Fibroblast of peridontal ligament (primary cell): ENCODE measurements around the gene MBTPS1.
A peak's percentile ranks its signal among the peaks of the same experiment; 100 is the strongest.

Experiments used
- DNase-seq: peaks from one replicate; pipeline ENCODE4 v3.0.0-alpha.2; 2010; ENCODE audit errors: extremely low read depth

The MBTPS1 gene

DNA sequence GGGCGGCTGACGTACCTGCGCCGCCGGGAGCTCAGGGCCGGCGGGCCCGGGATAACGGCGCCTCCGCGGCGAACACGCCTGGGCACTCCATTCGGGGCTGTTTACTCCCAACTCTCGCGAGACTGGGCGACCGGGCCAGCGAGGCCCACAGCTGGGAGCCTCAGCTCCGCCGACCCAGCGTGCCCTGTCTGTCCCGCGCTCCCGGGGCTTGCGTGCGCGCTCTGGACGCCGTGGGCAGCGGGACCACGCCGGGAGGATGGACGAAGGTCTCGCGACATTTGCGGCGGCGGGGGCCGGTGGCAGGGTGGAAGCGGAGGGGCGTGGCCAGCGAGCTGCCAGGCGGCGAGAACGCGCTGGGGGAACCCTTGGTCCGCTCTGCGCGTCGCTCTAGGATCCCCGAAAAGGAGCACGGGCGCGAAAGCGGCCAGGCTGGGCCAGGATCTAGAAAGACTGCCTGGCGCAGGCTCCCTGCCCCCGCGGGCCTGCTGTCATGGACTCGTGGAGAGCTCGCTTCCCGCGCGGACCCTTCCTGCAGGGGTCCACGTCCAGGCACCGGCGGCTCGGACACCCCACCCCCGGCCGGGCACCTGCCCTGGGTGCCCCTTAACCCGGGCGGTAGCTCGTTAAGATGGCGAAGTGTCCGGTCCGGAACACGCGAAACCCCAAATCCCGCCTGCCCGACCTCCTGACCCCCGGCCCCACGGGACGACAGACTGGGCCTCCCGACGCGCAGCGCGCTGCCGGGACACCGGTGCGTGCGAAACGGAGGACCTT is at the start of gene MBTPS1:
TSS of gene MBTPS1 (minus strand) at position 223 of the 774 bp plus-strand sequence. CDS start 15,159 bp downstream, outside the sequence.
- DNase-seq = peak; percentile 95

DNA sequence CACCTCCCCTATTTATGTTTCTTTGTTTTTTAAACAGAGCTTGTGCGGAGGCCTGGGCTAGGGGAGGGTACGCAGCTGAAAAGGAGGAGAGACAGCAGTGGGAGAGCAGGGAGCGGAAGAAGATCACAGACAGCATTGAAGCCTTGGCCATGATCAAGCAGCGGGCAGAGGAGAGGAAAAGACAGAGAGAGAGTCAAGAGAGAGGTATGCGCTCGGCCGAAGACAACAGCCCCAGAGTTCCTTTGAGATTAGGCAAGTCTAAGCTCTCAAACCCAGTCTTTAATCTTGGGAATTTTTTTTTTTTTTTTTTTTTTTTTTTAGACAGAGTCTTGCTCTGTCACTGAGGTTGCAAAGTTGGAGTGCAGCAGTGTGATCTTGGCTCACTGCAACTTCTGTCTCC is 49.0 kb upstream of the MBTPS1 start:
- DNase-seq = no peak

DNA sequence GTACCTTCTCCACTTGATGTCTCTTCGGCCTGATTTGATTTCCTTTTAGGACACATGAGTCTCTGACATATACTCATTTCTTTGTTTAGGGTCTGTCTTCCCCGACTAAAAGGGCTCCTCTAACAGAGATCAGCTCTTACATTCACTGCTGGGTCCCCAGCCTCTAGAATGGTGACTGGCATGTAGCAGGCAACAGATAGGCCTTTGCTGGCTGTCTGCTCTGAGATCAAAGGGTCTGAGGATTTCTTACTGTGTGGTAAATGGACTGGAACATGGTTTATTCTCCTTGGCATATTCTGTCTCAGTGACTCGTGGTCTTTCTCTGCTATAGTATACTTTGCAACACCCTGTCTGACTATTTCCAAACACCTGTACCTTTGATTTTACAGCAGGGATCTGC is 45.1 kb upstream of the MBTPS1 start:
- DNase-seq = no peak

DNA sequence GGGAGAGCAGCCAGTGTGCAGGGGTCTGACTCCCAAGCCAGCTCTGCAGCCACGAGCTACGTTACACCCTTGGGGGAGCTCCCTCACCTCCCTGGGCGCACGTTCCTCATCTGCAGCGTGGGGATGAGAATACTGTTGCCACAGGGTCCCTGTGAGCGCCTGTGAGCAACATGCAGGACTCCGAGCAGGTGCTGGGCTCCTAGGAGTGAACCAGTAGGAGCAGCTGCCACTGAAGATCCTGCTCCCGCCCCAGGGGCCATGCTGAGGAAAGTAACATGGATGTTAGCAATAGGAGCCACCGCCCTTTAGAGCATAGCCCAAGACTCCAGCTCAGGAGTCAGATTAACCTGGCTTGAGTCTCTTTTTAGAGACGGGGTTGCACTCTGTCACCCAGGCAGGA is 44.3 kb upstream of the MBTPS1 start:
- DNase-seq = no peak

DNA sequence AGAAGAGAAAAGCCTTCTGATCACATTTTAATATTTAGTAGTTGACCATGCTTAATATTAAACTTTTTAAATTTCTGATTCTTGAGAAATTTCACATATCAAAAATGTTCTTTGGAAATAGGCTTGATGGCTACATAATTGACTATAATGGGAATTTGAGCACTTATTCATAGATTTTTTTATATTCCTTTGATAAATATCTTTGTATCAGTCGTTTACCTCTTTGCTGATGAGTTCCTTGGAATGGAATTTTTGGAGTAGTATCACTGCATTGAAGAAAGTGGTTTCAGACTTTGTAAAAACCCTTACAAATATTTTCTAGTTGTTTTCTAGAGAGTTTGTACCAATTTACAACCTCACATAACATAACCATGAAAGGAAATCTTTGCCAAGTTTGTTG is 43.1 kb upstream of the MBTPS1 start:
- DNase-seq = no peak

DNA sequence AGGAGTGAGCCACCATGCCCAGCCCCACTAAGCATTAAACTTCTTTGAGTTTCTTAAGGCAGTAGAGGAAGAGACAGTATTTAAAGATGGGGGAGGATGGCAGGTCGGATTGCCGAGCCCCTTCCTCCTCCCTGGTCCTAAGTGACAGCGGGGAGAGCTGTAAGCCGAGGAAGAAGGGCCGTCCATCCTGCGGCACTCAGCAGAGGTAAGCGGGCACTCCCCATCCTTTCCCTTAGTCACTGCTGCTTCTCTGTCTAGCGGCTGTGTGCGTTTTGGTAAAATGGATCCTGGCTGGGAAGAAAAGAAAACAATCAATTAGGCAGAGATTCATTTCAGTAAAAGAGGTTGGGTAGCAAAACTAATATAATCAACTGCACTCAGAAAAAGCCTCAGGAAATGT is 42.3 kb upstream of the MBTPS1 start:
- no peak for DNase-seq

DNA sequence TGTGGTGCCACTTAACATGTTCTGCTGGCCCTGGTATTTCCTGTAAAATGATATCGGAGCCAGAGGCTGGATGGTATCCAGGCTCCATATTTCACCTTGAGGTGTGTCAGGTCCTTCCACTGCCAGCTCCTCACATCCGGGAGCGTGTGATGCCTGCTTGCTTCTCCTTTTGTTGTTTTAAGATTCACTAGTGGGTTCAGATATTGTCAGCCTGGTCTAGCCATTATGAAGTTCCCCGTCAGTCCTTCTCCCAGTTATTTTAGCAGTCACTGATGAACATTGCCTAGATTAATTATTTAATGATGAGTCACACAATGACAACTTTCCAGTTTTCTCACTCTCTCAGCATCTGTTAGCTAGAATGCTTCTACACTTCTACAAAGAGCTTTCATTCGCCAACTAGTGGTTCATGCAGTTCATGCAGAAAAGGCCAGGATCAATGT is 39.6 kb upstream of the MBTPS1 start:
- no peak for DNase-seq

DNA sequence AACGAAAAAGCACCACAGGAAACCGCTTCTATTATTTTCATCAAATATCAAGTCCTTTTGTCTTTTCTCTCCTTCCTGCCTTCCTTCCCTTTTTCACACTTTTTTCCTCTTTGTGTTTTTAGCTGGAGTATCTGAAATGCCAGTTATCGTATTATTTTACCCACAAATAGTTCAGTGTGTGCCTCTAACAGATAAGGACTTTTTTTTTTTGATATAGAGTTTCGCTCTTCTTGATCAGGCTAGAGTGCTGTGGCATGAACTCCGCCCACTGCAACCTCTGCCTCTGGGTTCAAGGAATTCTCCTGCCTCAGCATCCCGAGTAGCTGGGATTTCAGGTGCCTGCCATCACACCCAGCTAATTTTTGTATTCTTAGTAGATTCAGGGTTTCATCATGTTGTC is 39.0 kb upstream of the MBTPS1 start:
- DNase-seq = no peak

DNA sequence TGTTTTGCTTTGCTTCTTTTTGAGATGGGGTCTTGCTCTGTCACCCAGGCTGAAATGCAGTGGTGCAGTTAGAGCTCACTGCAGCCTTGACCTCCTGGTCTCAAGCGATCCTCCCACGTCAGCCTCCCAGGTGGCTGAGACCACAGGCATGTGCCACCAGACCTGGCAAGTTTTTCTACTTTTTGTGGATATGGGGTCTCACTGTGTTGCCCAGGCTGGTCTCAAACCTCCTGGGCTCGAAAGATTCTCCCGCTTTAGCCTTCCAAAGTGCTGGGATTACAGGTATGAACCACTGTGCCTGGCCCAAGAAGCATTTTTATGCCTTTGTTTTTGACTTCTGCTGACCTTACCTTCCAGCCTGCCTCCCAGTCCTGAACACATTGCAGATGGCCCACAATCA is 38.5 kb upstream of the MBTPS1 start:
- no peak for DNase-seq

DNA sequence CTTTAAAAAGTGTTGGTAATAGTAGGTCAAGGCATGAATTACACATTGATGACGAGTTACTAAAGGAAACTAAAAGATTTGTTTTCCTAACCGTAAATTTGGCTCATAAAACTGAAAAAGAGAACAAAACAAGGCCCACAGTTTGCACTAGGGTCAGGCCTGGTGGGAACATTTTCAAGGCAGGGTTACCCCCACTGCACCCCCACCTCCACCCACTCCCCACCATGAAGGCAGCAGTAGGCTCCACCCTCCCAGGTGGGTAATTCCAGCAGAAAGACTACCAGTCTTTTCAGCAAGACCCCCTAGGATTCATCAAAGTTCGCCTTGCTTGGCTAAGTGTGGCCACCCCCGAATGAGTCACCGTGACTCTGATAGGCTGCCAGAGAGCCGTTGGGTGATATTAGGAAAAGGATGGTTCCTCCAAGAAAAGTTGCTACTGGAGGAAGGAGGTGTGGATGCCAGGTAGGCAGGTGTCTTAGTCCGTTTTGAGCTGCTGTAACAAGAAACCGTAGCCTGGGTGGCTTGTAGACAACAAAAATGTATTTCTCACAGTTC is 37.0 kb upstream of the MBTPS1 start:
- no peak for DNase-seq

DNA sequence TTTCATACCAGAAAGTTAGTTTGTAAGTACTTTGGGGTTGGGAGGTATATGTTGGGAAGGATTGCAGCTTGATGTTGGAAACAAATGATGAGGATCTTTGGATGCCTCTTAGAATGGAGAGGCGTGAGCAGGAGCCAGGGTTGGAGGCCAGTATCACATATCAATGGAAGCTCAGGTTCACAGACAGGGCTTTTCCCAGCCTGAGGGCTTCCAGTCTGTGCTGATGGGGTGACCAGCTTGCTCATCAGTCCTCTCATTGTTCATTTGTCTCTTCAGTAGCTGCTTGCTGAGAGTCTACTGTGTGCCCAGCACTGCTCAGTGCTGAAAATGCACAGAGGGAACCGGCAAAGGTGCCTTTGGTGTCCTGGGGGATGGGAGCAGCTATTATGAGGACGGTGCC is 34.2 kb upstream of the MBTPS1 start:
- DNase-seq = no peak

DNA sequence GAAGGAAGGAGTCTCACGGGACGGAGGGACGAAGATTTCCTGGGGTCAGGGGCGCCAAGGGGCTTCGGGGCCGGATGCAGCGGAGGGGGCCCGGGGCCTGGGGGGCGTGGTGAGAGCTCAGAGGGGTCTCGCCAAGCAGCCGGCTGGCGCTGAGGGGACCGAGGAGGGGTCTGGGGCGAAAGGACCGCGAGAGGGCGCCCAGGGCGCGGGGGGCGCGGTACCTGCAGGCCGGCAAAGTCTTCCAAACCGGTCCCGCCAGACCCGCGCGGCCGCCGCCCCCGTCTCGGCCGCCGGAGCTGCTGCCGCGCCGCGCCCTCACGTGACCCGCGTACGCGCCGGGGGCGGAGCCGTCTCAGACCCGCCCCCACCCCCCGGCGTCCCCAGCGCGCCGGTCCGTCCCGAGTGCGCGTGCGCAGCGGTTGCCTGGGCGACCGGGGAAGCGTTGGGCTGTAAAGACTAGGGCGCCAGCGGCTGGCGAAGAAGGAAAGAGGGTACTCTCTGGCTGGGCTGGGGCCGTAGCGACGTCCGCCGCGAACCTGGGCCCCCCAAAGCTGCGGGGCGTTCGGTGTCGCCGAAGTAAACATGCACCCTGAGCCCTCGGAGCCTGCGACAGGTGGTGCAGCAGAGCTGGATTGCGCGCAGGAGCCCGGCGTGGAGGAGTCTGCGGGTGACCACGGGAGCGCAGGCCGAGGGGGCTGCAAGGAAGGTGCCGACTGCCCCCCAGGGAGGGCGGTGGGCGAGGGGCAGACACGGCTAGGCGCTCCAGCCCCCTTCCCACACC is 28.3 kb upstream of the MBTPS1 start, which contains the start of the genes DNAAF1 and HSDL1:
TSS of gene DNAAF1 (plus strand) at position 450 of the 781 bp plus-strand sequence. CDS start at position 583, 133 bp downstream.
TSS of gene HSDL1 (minus strand) at position 319 of the 781 bp plus-strand sequence. CDS start 13,856 bp downstream, outside the sequence.
- DNase-seq = peak; percentile 69

DNA sequence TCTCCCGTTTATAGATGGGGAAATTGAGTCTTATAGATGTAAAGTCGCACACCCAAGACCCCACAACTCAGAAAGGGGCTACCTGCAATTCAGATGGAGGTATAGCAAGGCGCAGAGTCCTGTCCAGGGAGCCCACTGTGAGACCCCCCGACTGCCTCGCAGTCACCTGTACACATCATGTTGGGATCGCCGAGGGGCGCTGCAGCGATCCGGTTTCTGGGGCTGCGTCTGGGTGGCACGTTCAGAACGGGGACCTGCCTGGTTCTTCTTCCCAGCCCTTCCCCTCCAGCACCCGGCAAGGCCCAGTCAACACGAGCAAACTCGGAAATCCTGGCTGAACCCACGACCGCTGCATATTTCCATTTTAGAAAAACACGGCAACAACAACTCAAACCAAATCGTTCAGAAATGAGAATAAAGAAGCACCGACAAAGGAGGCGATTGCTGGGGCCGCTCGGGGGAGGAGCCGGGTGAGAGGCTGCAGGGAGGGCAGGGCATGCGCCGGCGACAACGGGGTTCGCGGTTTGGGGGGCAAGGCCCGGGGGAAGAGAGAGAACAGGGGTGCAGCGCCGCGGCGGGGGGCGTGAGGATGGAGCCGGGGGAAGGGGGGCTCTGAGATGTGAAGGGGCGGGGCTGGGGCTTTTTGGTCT is 27.6 kb upstream of the MBTPS1 start:
- no peak for DNase-seq

DNA sequence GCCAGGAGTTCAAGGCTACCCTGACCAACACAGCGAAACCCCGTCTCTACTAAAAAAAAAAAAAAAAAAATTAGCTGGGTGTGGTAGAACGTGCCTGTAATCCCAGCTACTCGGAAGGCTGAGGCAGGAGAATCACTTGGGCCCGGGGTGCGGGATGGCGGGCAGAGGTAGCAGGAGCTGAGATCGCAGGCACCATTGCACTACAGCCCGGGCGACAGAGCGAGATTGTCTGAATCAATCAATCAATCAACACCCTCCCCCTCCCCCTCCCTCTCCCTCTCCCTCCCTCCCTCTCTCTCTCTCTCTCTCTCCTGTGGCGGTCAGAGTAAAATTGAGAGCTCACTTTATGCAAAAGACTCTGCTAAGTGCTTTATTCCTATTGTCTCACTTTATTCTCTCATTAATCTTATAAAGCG is 27.1 kb upstream of the MBTPS1 start:
- no peak for DNase-seq

DNA sequence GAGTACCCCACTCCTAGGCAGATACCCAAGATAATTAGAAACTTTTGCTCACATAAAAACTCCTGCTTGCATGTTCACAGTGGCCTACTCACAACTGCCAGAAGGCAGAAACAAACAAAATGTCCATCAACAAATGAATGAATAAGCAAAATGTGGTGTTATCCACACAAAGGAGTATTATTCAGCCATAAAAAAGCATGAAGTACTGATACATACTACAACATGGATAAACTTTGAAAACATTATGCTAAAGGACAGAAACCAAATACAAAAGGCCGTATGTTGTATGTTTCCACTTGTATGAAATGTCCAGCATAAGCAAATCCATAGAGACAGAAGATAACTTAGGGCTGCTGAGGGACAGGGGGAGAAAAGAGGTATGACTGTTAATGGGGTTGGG is 26.3 kb upstream of the MBTPS1 start:
- no peak for DNase-seq

DNA sequence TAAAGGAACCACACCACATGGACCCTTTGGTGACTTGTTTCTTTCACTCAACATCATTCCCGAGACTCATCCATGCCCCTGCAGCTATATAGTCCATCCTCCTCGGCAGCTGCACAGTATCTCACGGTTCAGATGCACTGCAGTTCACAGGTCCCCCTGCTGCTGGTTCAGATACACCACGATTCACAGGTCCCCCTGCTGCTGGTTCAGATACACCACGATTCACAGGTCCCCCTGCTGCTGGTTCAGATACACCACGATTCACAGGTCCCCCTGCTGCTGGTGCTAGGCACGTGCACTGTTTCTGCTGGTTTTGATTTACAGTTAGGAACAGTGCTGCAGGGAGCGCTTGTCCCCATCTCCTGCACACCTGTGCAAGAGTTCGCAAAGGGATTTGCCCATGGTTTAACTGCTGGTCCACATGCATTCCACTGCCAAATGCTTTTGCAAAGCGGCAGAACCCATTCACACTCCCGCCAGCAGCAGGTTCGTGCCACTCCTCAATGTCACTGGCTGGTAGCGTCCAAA is 24.5 kb upstream of the MBTPS1 start:
- DNase-seq = no peak

DNA sequence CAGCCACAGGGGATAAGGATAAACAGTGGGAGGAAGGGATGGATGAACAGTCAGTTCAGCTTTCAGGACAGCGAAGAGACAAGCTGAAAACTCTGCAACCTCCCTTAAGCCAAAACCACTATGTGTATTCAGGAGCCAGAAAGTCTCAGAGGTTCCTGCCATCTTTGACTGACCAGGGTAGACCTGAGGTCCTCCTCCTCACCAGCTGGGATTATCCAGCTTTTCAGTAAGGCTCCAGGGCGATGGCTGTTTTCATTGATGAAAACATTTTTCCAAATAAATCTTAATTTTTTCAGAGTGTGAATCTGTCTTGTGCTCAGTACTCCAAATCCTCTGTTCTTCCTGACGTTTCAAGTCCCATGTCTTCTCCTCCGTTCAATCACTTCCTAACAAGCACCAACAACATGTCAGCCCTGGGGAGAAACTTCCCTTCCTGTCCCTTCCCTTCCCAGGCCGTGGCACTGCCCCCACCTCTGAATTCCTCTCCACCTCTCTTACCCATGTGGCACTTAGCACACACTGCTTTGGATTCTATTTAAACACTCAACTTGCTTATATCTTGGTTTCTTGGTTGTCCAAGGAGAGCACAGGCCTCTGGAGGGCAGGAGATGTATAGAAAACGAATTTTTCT is 23.0 kb upstream of the MBTPS1 start:
- no peak for DNase-seq

DNA sequence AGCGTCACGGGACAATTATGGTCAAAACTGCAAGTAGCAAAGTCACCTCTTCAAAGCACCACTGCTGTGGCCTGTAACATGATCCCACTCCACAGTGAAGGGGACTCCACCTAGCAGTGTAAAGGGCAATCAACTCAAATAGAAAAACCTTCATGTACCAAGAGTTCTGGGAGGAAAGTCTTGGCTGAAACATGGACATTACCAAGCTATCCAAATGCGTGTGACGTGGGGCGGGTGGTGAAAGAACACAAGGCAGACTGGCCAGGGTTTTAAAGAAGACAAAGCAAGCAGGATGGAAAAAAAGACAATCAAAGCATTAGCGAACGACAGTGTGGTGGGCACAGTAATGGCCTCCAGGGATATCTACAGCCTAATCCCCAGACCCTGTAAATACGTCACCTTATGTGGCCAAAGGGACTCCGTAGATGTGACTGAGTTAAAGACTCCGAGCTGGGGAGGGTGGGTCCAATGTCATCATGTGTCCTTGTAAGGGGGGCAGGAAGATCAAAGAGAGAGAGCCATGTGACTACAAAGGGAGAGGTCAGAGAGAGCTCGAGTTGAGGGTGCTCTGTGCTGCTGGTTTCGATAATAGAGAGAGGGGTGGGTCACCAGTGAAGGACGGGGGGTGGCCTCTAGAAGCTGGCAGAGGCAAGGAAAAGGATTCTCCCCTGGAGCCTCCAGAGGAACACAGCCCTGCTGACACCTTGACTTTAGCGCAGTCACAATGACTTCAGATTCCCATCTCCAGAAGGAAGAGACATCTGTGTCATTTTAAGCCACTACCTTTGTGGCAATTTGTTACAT is 22.3 kb upstream of the MBTPS1 start:
- peak; percentile 38 for DNase-seq

DNA sequence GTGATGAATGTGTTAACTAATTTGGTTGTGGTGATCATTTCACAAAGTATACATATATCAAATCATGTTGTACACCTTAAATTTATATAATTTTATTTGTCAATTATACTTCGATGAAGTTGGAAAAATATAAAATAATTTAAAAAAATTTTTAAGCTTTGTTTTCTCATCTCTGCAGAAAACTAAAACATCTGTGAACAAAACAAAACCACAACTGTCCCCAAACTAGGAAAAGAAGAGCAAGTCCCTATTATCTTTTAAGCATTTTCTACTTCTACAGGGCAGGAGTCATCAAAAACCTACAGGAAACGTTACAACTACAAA is 21.7 kb upstream of the MBTPS1 start:
- DNase-seq = no peak

DNA sequence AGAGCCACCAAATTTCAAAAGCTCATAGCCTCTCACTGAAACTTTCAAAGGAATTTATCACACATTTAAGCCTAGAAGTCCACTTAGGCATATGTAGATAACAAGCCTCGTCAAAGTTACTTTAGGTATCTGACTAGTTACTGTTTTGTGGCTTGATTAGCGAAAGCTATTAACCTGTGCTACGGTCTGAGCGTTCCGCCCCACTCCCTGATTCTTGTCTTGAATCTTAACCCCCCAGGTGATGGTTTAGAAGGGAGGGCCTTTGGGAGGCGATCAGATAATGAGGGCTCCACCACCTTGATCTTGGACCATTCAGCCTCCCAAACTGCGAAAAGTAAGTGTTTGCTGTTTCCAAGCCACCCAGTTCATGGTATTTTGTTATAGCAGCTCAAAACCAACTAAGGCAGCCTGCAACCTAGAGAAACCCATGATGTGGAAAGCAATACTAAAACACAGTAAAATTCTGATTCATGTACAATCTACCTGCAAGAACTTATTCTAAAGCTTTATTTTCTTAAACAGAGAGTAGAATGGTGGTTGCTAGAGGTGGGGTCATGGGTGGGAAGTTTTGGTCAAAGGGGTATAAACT is 21.1 kb upstream of the MBTPS1 start:
- no peak for DNase-seq
